Ovary (tissue), 9 donors: Measurements from ENCODE around the gene NDUFB11. TPM values are rescaled to one million over a fixed set of nuclear protein-coding genes. Genes with fewer than 3 reads are reported as not detected.

Source experiments
- DNase-seq, 5 donors: peaks; one replicate each; pipeline ENCODE4 v3.0.0-alpha.2; 2019 to 2020
- H3K27ac ChIP-seq, 2 donors: fragments of 200-600 bp; one replicate each; pipeline versions ENCODE4 v1.5.1 to v1.8.0; 2019 to 2022
- H3K27me3 ChIP-seq: fragments of 200-600 bp; one replicate; pipeline ENCODE4 v1.8.0; 2022
- H3K36me3 ChIP-seq: fragments of 200-600 bp; sonication (generic); one replicate; pipeline ENCODE4 v1.5.1; 2019
- H3K4me1 ChIP-seq: one replicate; pipeline ENCODE4 v1.8.1; 2013; ENCODE audit warnings: mild to moderate bottlenecking, moderate library complexity; ENCODE audit not compliant: insufficient read depth
- H3K4me3 ChIP-seq: fragments of 200-600 bp; sonication (generic); one replicate; pipeline ENCODE4 v1.5.1; 2017
- H3K9me3 ChIP-seq, 2 donors: fragments of 200-600 bp in 1 of 2; sonication (generic) in 1 of 2; one replicate each; pipeline versions ENCODE4 v1.5.1 to v1.8.1; 2013 to 2019; ENCODE audit warnings: mild to moderate bottlenecking in 1 of 2, moderate library complexity in 1 of 2
- EP300 ChIP-seq: sonication (generic); formaldehyde crosslinking; IDR thresholded peaks from one replicate; pipeline ENCODE4 v1.6.1; 2017; ENCODE audit warnings: antibody characterized with exemption
- POLR2A ChIP-seq: fragments of 450-650 bp; IDR thresholded peaks from one replicate; pipeline ENCODE4 v1.6.1; 2017; ENCODE audit warnings: antibody characterized with exemption, mild to moderate bottlenecking, moderate library complexity
- WGBS, 3 donors: extraction: QIAGEN DNeasy Blood & Tissue Kit in 1 of 3; methylation state at CpG; one replicate each; pipeline versions ENCODE4 v1.1.5 to v1.1.7; 2013 to 2017; 5-methylcytosine and 5-hydroxymethylcytosine counted together
- intact Hi-C, 4 donors: fragments of 100-400 bp; cut with DNase I; formaldehyde crosslinking; loops; one replicate each; pipeline versions ENCODE4 v1.11.0 to v1.15.1; 2022 to 2023
- polyA plus RNA-seq, 2 donors: library from polyadenylated mRNA; stranded (reverse); fragments of 200-250 nt in 1 of 2; fragments of 350-450 nt in 1 of 2; fragmentation: Illumina TruSeq in 1 of 2; extraction: RNeasy Lipid Tissue Mini Kit (QIAGEN cat#74804) in 1 of 2; gene quantifications; one replicate each; pipeline ENCODE4 v1.2.3, GENCODE V29; 2013 to 2014
- total RNA-seq, 7 donors: library from RNA; depleted of rRNA in 2 of 7; stranded (reverse); fragments of >200 nt in 2 of 7; fragmentation: NEBNext Ultra II Directional in 3 of 7; extraction: Animal tissue kit (Norgen Biotek cat#: 25700) in 3 of 7; gene quantifications; one replicate each; pipeline versions ENCODE4 v1.1.0 to v1.2.4, GENCODE V29; 2016 to 2023
- TF ChIP-seq, protein P1 (sequence below), 3 donors: fragments of 450-650 bp in 2 of 3; fragments of 200-600 bp in 1 of 3; IDR thresholded peaks; one replicate each; pipeline versions ENCODE4 v1.5.1 to v1.8.0; 2016 to 2022; ENCODE audit warnings: antibody characterized with exemption in 3 of 3, mild to moderate bottlenecking in 1 of 3
- donor health status: DM: no; HTN: no; CAD: no; lungs with moderate emphysema.
- donor health status: DM: no; HTN: no; CAD: no.
- donor health status: Bipolar disorder and iron deficiency.
- donor health status: DM: yes; HTN: yes; CAD: no.
- donor health status: DM: no; HTN: no; CAD: no.
- donor health status: DM: yes; HTN: yes; CAD: no.

NDUFB11 gene
- total and polyA plus RNA-seq, 9 donors = 33.9 to 82.0 (median 44.6) TPM

DNA sequence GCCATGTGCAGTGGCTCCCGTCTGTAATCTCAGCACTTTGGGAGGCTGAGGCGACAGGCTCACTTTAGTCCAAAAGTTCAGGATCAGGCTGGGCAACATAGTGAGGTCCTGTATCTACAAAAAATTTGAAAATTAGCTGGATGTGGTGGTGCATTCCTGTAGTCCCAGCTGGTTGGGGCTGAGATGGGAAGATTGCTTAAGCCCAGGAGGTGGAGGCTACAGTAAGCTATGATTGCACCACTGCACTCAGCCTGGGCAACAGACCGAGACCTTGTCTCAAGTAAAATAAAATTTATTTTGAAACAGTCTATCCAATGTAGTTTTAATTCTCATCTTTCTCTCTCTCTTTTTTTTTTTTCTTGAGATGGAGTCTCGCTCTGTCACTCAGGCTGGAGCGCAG, 21.6 kb upstream of the NDUFB11 start:
- Histone ChIP-seq H3K27ac (no peak overlapping the region), H3K36me3 (no peaks in the 10 kb centered on the region), H3K4me1 (no peaks in the 10 kb centered on the region), H3K4me3 (no peak overlapping the region), H3K9me3 (no peaks in the 10 kb centered on the region), H3K27me3 (no peaks in the 10 kb centered on the region)
- DNase-seq = peak in 1 of 5 donors; percentile 1
- intact Hi-C loops = no loop called here
- TF ChIP-seq, protein P1, sequence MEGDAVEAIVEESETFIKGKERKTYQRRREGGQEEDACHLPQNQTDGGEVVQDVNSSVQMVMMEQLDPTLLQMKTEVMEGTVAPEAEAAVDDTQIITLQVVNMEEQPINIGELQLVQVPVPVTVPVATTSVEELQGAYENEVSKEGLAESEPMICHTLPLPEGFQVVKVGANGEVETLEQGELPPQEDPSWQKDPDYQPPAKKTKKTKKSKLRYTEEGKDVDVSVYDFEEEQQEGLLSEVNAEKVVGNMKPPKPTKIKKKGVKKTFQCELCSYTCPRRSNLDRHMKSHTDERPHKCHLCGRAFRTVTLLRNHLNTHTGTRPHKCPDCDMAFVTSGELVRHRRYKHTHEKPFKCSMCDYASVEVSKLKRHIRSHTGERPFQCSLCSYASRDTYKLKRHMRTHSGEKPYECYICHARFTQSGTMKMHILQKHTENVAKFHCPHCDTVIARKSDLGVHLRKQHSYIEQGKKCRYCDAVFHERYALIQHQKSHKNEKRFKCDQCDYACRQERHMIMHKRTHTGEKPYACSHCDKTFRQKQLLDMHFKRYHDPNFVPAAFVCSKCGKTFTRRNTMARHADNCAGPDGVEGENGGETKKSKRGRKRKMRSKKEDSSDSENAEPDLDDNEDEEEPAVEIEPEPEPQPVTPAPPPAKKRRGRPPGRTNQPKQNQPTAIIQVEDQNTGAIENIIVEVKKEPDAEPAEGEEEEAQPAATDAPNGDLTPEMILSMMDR (IDR thresholded peaks at IDR 0.05) = no peak
- TF ChIP-seq POLR2A (no peak), EP300 (no peak)
- 84 to 88% (median 85%) methylated on average over 5 of the region's 5 CpGs for WGBS, 3 donors

- H3K27ac ChIP-seq = no peak overlapping the region
- H3K27me3 ChIP-seq = no peaks in the 10 kb centered on the region
- TF ChIP-seq EP300 (no peak), POLR2A (no peak)
- TF ChIP-seq, protein P1 (IDR thresholded peaks at IDR 0.05) = no peak
- H3K4me1 ChIP-seq = no peaks in the 10 kb centered on the region
- intact Hi-C loops = no loop called here
- H3K36me3 ChIP-seq = no peaks in the 10 kb centered on the region
- no peak overlapping the region for H3K4me3 ChIP-seq
- WGBS, 3 donors = 93 to 96% (median 94%) methylated on average over 3 of the region's 3 CpGs
- no peaks in the 10 kb centered on the region for H3K9me3 ChIP-seq
- DNase-seq = no peak
Observed at GRCh38 chrX:47164420-47164819, 19.9 kb upstream of the NDUFB11 start.

- H3K27ac ChIP-seq = no peak overlapping the region
- no peaks in the 10 kb centered on the region for H3K4me1 ChIP-seq
- WGBS, 3 donors = 85 to 90% (median 90%) methylated on average over 5 of the region's 5 CpGs
Observed at GRCh38 chrX:47162927-47163583, 18.6 kb upstream of the NDUFB11 start.

DNA sequence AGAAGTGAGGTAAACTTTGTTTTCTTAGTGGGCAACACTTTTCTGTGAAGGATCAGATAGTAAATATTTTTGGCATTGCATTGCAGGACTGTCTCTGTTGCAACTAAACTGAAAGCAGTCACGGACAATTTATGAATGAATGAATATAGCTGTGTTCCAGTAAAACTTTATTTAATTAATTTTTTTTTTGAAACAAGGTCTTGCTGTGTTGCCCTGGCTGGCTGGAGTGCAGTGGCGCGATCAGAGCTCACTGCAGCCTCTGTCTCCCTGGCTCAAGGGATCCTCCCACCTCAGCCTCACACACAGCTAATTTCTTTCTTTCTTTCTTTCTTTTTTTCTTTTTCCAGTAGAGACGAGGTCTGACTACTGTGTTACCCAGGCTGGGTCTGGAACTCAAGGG, 16.3 kb upstream of the NDUFB11 start:
- WGBS, 3 donors = 73% methylated on average over 4 of the region's 4 CpGs
- Histone ChIP-seq H3K36me3 (no peaks in the 10 kb centered on the region), H3K27ac (no peak overlapping the region), H3K4me3 (no peak overlapping the region), H3K9me3 (no peaks in the 10 kb centered on the region), H3K27me3 (no peaks in the 10 kb centered on the region), H3K4me1 (no peaks in the 10 kb centered on the region)
- TF ChIP-seq, protein P1 (IDR thresholded peaks at IDR 0.05) = no peak
- TF ChIP-seq POLR2A (no peak), EP300 (no peak)
- intact Hi-C loops = no loop called here
- DNase-seq = no peak

More at GRCh38 chrX:47162927-47163583, 18.6 kb upstream of the NDUFB11 start:
- Histone ChIP-seq H3K9me3 (no peaks in the 10 kb centered on the region), H3K27me3 (no peaks in the 10 kb centered on the region), H3K4me3 (no peak overlapping the region), H3K36me3 (no peaks in the 10 kb centered on the region)
- intact Hi-C loops = no loop called here
- no peak for TF ChIP-seq POLR2A
- no peak for TF ChIP-seq EP300
- TF ChIP-seq, protein P1 (IDR thresholded peaks at IDR 0.05) = no peak
- no peak for DNase-seq
